HUES48 (cell line): ENCODE data around the gene SMIM31.

ENCODE experiments used
- H3K27ac ChIP-seq: one replicate; pipeline ENCODE4 v1.7.0; 2013; ENCODE audit warnings: low read depth, low read length, inconsistent platforms
- H3K27me3 ChIP-seq: 2 replicates; pipeline ENCODE4 v1.6.1; 2013; ENCODE audit warnings: mild to moderate bottlenecking, low read length; ENCODE audit not compliant: control insufficient read depth, insufficient read depth
- H3K36me3 ChIP-seq: 2 replicates; pipeline ENCODE4 v1.6.1; 2013; ENCODE audit warnings: low read length; ENCODE audit not compliant: control insufficient read depth, insufficient read depth
- H3K4me1 ChIP-seq: 2 replicates; pipeline ENCODE4 v1.6.1; 2013; ENCODE audit warnings: mild to moderate bottlenecking, low read length; ENCODE audit not compliant: control insufficient read depth, insufficient read depth
- H3K4me3 ChIP-seq: 2 replicates; pipeline ENCODE4 v1.5.1; 2013; ENCODE audit warnings: mild to moderate bottlenecking, low read depth, low read length
- H3K9ac ChIP-seq: 2 replicates; pipeline ENCODE4 v1.6.1; 2013; ENCODE audit warnings: mild to moderate bottlenecking, low read depth, low read length, moderate library complexity
- H3K9me3 ChIP-seq: 2 replicates; pipeline ENCODE4 v1.6.1; 2013; ENCODE audit warnings: low read length; ENCODE audit not compliant: control insufficient read depth, insufficient read depth

SMIM31 gene

DNA sequence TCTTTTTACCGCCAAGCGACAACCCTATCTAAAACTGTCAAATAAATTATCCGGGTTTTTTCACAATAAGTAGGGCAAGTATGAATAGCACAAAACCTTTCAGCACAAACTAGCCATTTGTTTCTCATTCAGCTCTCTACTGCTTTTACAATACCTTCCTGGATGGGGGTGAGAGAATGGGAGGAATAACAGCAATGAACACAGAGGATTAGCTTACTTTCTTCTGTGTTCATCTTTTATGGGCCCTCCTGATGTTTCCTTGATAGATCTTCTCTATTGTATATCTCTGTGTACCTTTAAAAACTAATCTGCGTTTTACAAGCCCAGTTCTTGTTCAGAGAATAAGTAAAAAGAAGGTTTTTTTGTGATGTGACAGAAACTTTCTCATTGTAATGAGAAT lies 67.8 kb downstream of the SMIM31 start:
- H3K4me1 ChIP-seq: peaks cover 34% of the 10 kb centered on the region
- H3K4me3 ChIP-seq: no peak overlapping the region
- H3K9ac ChIP-seq: no peak overlapping the region
- H3K9me3 ChIP-seq: no peaks in the 10 kb centered on the region
- H3K36me3 ChIP-seq: no peaks in the 10 kb centered on the region
- peak overlapping the region; percentile 68 for H3K27ac ChIP-seq
- H3K27me3 ChIP-seq: no peaks in the 10 kb centered on the region

DNA sequence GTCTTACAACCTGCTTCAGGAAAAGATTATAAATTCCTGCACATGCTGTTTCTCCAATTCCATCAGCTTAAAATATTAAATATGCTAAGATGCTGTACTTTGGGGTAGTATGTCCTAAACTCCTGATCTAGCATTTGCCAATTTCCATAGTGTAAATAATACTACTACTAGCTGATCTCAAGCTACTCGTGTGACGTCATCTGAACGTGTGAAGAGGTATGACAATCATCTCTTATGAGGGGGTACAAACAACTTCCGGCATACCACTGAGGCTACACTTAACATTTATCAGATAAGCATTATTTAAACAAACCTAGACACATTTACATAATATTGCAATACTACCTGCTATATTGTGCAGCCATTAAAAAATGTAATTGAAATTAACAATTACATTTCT lies 70.7 kb downstream of the SMIM31 start:
- no peaks in the 10 kb centered on the region for H3K36me3 ChIP-seq
- peaks cover 46% of the 10 kb centered on the region for H3K4me1 ChIP-seq
- no peak overlapping the region for H3K27ac ChIP-seq
- no peak overlapping the region for H3K9ac ChIP-seq
- H3K4me3 ChIP-seq: no peak overlapping the region
- no peaks in the 10 kb centered on the region for H3K9me3 ChIP-seq
- H3K27me3 ChIP-seq: no peaks in the 10 kb centered on the region

DNA sequence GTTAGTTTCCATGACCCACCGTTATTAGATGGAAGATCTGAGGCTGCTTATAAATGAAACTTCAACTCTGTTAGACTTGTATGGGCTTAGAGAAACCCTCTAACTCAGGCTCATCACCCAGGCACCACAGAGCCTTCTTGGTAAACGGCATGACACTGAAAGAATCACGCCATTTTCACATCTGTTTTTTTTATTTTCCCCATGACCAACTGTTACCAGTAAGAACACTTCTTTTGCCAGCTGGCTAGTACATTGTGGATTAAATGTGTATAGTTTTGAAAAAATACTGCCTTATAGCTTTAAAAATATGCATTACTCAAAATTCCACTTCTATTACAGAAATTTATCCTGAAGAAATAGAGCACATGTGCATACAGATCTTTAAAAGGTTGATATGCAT lies 75.0 kb downstream of the SMIM31 start:
- no peaks in the 10 kb centered on the region for H3K9me3 ChIP-seq
- no peak overlapping the region for H3K9ac ChIP-seq
- H3K4me1 ChIP-seq: peaks cover 15% of the 10 kb centered on the region
- no peaks in the 10 kb centered on the region for H3K27me3 ChIP-seq
- H3K36me3 ChIP-seq: no peaks in the 10 kb centered on the region
- H3K27ac ChIP-seq: no peak overlapping the region
- no peak overlapping the region for H3K4me3 ChIP-seq

DNA sequence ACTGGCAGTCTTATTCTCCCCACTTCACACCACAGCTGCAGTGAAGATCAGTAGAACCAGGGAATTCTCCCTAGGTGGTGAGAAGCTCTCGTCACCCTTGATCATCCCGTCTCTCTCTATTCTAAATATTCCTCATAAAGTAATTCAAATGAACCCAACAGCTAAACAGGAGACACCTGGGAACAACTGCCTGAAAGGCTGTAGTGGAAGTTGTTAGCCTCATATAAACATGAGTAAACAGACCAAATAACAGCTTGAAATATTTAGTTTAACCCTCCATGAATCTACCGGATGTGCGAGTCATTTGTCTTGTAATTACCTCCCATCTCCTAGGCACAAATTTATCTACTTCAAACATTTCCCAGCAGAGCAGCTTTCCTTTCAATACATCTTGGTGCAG lies 92.6 kb downstream of the SMIM31 start:
- H3K4me3 ChIP-seq: no peak overlapping the region
- no peaks in the 10 kb centered on the region for H3K9me3 ChIP-seq
- H3K36me3 ChIP-seq: no peaks in the 10 kb centered on the region
- no peak overlapping the region for H3K27ac ChIP-seq
- peaks cover 18% of the 10 kb centered on the region for H3K4me1 ChIP-seq
- H3K27me3 ChIP-seq: no peaks in the 10 kb centered on the region
- no peak overlapping the region for H3K9ac ChIP-seq

DNA sequence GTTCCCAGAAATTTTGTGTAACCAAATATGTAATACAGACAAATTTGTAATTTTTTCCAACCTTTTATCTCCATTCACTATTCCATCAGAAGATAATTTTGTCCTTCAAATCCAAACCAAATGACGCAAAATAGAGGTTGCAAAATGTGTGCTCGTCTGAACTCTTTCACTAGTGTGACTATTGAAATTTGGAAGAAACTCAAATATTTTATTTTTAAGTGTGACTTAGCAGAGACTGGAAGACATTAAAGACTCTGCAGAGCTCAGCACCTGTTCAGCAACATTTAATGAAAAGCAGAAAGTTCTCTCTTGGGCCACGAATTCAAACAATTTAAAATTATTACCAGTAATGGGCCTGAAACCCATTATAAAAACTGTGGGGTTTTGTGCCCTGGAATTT lies 93.1 kb downstream of the SMIM31 start:
- no peaks in the 10 kb centered on the region for H3K36me3 ChIP-seq

DNA sequence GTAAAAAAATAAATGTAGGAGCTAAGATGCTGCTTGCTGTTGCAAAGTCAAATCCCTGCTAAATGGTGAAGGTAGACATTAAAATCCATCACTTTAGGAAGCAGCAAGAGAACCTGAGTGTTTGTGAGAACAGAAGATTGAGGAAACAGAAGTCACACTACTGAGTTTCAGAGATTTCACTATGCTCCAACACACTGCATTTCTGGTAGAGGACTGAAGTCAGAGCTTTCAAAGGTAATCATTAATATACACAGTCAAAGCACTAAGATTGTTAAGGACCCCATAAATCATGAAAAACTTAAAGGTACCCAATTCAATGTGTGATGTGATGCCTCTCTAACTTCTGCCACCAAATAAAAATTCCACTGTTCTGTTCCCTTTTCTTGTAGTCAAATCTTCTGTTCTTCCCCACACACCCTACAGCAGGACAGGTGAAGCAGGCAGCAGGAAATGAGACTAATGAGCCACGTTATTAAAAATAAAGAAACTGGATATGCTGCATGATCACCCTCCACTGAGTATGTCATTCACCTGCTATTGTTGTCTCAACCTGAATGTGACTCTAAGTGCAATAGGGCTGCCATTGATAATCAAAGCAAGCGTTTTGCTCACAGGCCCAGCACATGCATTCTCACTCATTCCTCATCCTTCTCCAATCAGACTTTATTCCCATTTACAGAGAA lies 94.2 kb downstream of the SMIM31 start:
- Histone ChIP-seq H3K36me3 (no peaks in the 10 kb centered on the region), H3K9me3 (no peaks in the 10 kb centered on the region), H3K9ac (no peak overlapping the region), H3K4me1 (peaks cover 18% of the 10 kb centered on the region), H3K27ac (no peak overlapping the region), H3K27me3 (no peaks in the 10 kb centered on the region), H3K4me3 (no peak overlapping the region)

More for the DNA sequence above, 93.1 kb downstream of the SMIM31 start:
- Histone ChIP-seq H3K27ac (no peak overlapping the region), H3K4me3 (no peak overlapping the region), H3K27me3 (no peaks in the 10 kb centered on the region), H3K9me3 (no peaks in the 10 kb centered on the region), H3K4me1 (peaks cover 18% of the 10 kb centered on the region), H3K9ac (no peak overlapping the region)
